NB4 (cell line): ENCODE measurements around the gene ZBP1.

Experiments
- DNase-seq: peaks from one replicate; pipeline ENCODE4 v3.0.0; 2010; ENCODE audit warnings: low read depth
- H3K4me3 ChIP-seq: one replicate; pipeline ENCODE4 v1.5.1; 2011; ENCODE audit warnings: mild to moderate bottlenecking, low read depth, low read length, moderate library complexity
- CTCF ChIP-seq: IDR thresholded peaks from one replicate; pipeline ENCODE4 v1.5.1; 2012; ENCODE audit warnings: low read depth, low read length
- MAX ChIP-seq: IDR thresholded peaks from 2 replicates; pipeline ENCODE4 v1.6.1; 2011; ENCODE audit warnings: low read depth, low read length
- MYC ChIP-seq: IDR thresholded peaks from 2 replicates; pipeline ENCODE4 v1.6.1; 2011; ENCODE audit warnings: low read depth, low read length
- POLR2A ChIP-seq: IDR thresholded peaks from 2 replicates; pipeline ENCODE4 v1.6.1; 2011; ENCODE audit warnings: mild to moderate bottlenecking; ENCODE audit not compliant: insufficient read length; ENCODE audit errors: extremely low read depth

Gene ZBP1

GRCh38 chr20:57566803-57567459, 53.3 kb downstream of the ZBP1 start:
- H3K4me3 ChIP-seq, result no peak overlapping the region
- TF ChIP-seq MYC, result no peak
- no peak for TF ChIP-seq MAX
- TF ChIP-seq CTCF, result no peak
- no peak for TF ChIP-seq POLR2A
- no peak for DNase-seq

- no peak overlapping the region for H3K4me3 ChIP-seq
- DNase-seq, result no peak
- TF ChIP-seq POLR2A (no peak), MYC (no peak), CTCF (no peak), MAX (no peak)
These were observed 53.8 kb downstream of the ZBP1 start for GRCh38 chr20:57566399-57566798.

- H3K4me3 ChIP-seq, result no peak overlapping the region
- TF ChIP-seq POLR2A (no peak), CTCF (no peak), MYC (no peak), MAX (no peak)
- no peak for DNase-seq
These were observed 55.1 kb downstream of the ZBP1 start for GRCh38 chr20:57564951-57565642.

GRCh38 chr20:57564180-57564802, 55.9 kb downstream of the ZBP1 start:
- TF ChIP-seq POLR2A (no peak), CTCF (no peak), MAX (no peak), MYC (no peak)
- no peak overlapping the region for H3K4me3 ChIP-seq
- DNase-seq, result no peak

- no peak for TF ChIP-seq CTCF
- TF ChIP-seq POLR2A, result no peak
- no peak for TF ChIP-seq MYC
- TF ChIP-seq MAX, result no peak
- no peak overlapping the region for H3K4me3 ChIP-seq
- DNase-seq, result no peak
These were observed 56.7 kb downstream of the ZBP1 start for GRCh38 chr20:57563522-57563921.
